ENCODE data around the gene PKP4.
"Not testable (repeated sequence)": the region's sequence is repeated elsewhere in the genome, so short reads cannot be mapped to it uniquely, and the experiment has no call there.

The PKP4 gene

GRCh38 chr2:158464426-158465281, 7.9 kb downstream of the PKP4 start:
- DNase-seq (ENCODE audit: low read depth) = no peak

- DNase-seq (ENCODE audit: low read depth) = no peak
Measured at GRCh38 chr2:158467248-158467647, 10.5 kb downstream of the PKP4 start.

- not testable (repeated sequence) for DNase-seq (ENCODE audit: low read depth)
Measured at GRCh38 chr2:158472829-158473228, 16.1 kb downstream of the PKP4 start.

- not testable (repeated sequence) for DNase-seq (ENCODE audit: low read depth)
Measured at GRCh38 chr2:158473300-158473699, 16.5 kb downstream of the PKP4 start.

GRCh38 chr2:158473719-158474392, 17.1 kb downstream of the PKP4 start:
- no peak for DNase-seq (ENCODE audit: low read depth)

GRCh38 chr2:158474526-158475011, 17.8 kb downstream of the PKP4 start:
- not testable (repeated sequence) for DNase-seq (ENCODE audit: low read depth)

- no peak for DNase-seq (ENCODE audit: low read depth)
Measured at GRCh38 chr2:158477202-158477601, 20.4 kb downstream of the PKP4 start.

GRCh38 chr2:158478237-158478636, 21.5 kb downstream of the PKP4 start:
- DNase-seq (ENCODE audit: low read depth) = no peak

GRCh38 chr2:158478816-158479215, 22.1 kb downstream of the PKP4 start:
- DNase-seq (ENCODE audit: low read depth) = no peak

GRCh38 chr2:158481116-158481515, 24.4 kb downstream of the PKP4 start:
- DNase-seq (ENCODE audit: low read depth) = no peak

GRCh38 chr2:158482594-158482993, 25.8 kb downstream of the PKP4 start:
- no peak for DNase-seq (ENCODE audit: low read depth)

- no peak for DNase-seq (ENCODE audit: low read depth)
Measured at GRCh38 chr2:158484892-158485556, 28.3 kb downstream of the PKP4 start.

GRCh38 chr2:158486150-158486969, 29.6 kb downstream of the PKP4 start:
- no peak for DNase-seq (ENCODE audit: low read depth)

GRCh38 chr2:158486970-158487325, 30.2 kb downstream of the PKP4 start:
- no peak for DNase-seq (ENCODE audit: low read depth)

GRCh38 chr2:158487419-158487818, 30.7 kb downstream of the PKP4 start:
- no peak for DNase-seq (ENCODE audit: low read depth)

- no peak for DNase-seq (ENCODE audit: low read depth)
Measured at GRCh38 chr2:158488442-158489216, 31.9 kb downstream of the PKP4 start.

GRCh38 chr2:158489366-158490112, 32.8 kb downstream of the PKP4 start:
- DNase-seq (ENCODE audit: low read depth) = no peak

GRCh38 chr2:158491072-158491471, 34.3 kb downstream of the PKP4 start:
- no peak for DNase-seq (ENCODE audit: low read depth)

GRCh38 chr2:158493458-158493857, 36.7 kb downstream of the PKP4 start:
- DNase-seq (ENCODE audit: low read depth) = no peak

- no peak for DNase-seq (ENCODE audit: low read depth)
Measured at GRCh38 chr2:158495175-158495574, 38.4 kb downstream of the PKP4 start.

All from HS-27A (cell line).